MM.1S (cell line): ENCODE results near the gene ZSCAN21.

ENCODE experiments used
- DNase-seq: peaks from one replicate; pipeline ENCODE4 v3.0.0-alpha.2; 2015
- H2AFZ ChIP-seq: fragments of 300-600 bp; sonication (generic); 2 replicates; pipeline ENCODE4 v1.6.0; 2016; ENCODE audit warnings: antibody characterized with exemption, low read length
- H3F3A ChIP-seq: fragments of 300-600 bp; sonication (generic); 2 replicates; pipeline ENCODE4 v1.6.1; 2016; ENCODE audit warnings: mild to moderate bottlenecking, antibody characterized with exemption, low read length, moderate library complexity, mixed read lengths; ENCODE audit not compliant: insufficient read depth
- H3K27ac ChIP-seq: fragments of 300-600 bp; sonication (generic); 2 replicates; pipeline ENCODE4 v1.5.1; 2016; ENCODE audit warnings: mild to moderate bottlenecking, low read length
- H3K27me3 ChIP-seq: fragments of 300-600 bp; sonication (generic); replicated peaks from 2 replicates; pipeline ENCODE4 v1.6.0; 2016; ENCODE audit warnings: low read length; ENCODE audit not compliant: insufficient read depth
- H3K36me3 ChIP-seq: fragments of 300-600 bp; sonication (generic); replicated peaks from 2 replicates; pipeline ENCODE4 v1.6.1; 2016; ENCODE audit warnings: mild to moderate bottlenecking, low read length, mixed read lengths; ENCODE audit not compliant: insufficient read depth
- H3K4me1 ChIP-seq: fragments of 300-600 bp; sonication (generic); 2 replicates; pipeline ENCODE4 v1.6.1; 2016; ENCODE audit warnings: low read length, mixed read lengths
- H3K4me2 ChIP-seq: fragments of 300-600 bp; sonication (generic); 2 replicates; pipeline ENCODE4 v1.6.0; 2016; ENCODE audit warnings: low read depth, low read length
- H3K4me3 ChIP-seq: fragments of 300-600 bp; sonication (generic); 2 replicates; pipeline ENCODE4 v1.5.1; 2016; ENCODE audit warnings: low read length, mixed read lengths
- H3K79me2 ChIP-seq: fragments of 300-600 bp; sonication (generic); 2 replicates; pipeline ENCODE4 v1.6.1; 2016; ENCODE audit warnings: mixed run types, low read length, mixed read lengths
- H3K9ac ChIP-seq: fragments of 300-600 bp; sonication (generic); 2 replicates; pipeline ENCODE4 v1.6.1; 2016; ENCODE audit warnings: low read length, mixed read lengths
- H3K9me2 ChIP-seq: fragments of 300-600 bp; sonication (generic); replicated peaks from 2 replicates; pipeline ENCODE4 v1.6.1; 2016; ENCODE audit warnings: mild to moderate bottlenecking, low read length, mixed read lengths; ENCODE audit not compliant: insufficient read depth
- H3K9me3 ChIP-seq: fragments of 300-600 bp; sonication (generic); replicated peaks from 2 replicates; pipeline ENCODE4 v1.6.1; 2016; ENCODE audit warnings: mild to moderate bottlenecking, low read length, mixed read lengths; ENCODE audit not compliant: insufficient read depth
- H4K20me1 ChIP-seq: fragments of 300-600 bp; sonication (generic); 2 replicates; pipeline ENCODE4 v1.6.1; 2016; ENCODE audit warnings: mild to moderate bottlenecking, low read length, moderate library complexity, mixed read lengths; ENCODE audit not compliant: insufficient read depth
- CTCF ChIP-seq: fragments of 300-600 bp; sonication (generic); IDR thresholded peaks from 2 replicates; pipeline ENCODE4 v1.5.1; 2016; ENCODE audit warnings: antibody characterized with exemption, low read length, mixed read lengths
- EZH2 ChIP-seq: fragments of 300-600 bp; sonication (generic); optimal IDR thresholded peaks from 2 replicates; pipeline ENCODE3; 2017; ENCODE audit warnings: low read depth, mild to moderate bottlenecking, antibody characterized with exemption, low read length, mixed read lengths
- EZH2phosphoT487 ChIP-seq: fragments of 300-600 bp; sonication (generic); IDR thresholded peaks from 2 replicates; pipeline ENCODE4 v1.6.1; 2018; ENCODE audit warnings: antibody characterized with exemption, low read length

The ZSCAN21 gene

GRCh38 chr7:100048680-100049079 lies 894 bp upstream of the ZSCAN21 start:
- Histone ChIP-seq H3K9me2 (no peaks in the 10 kb centered on the region), H3K27ac (no peak overlapping the region), H3K4me2 (no peak overlapping the region; the same call in 1 of the 2 replicates), H4K20me1 (no peaks in the 10 kb centered on the region), H3K9me3 (no peaks in the 10 kb centered on the region), H3K4me3 (no peak overlapping the region), H3K79me2 (no peaks in the 10 kb centered on the region), H3K36me3 (no peaks in the 10 kb centered on the region), H3K4me1 (peaks cover 3% of the 10 kb centered on the region; the same call in 1 of the 2 replicates), H3F3A (no peaks in the 10 kb centered on the region; the same call in 1 of the 2 replicates), H3K27me3 (0 out of 2 replicates have a peak, but pooled peaks cover 4% of the 10 kb centered on the region), H3K9ac (no peak overlapping the region), H2AFZ (peak overlapping the region; percentile 84; the same call in 1 of the 2 replicates)
- TF ChIP-seq CTCF: no peak
- no peak for TF ChIP-seq EZH2phosphoT487
- no peak for TF ChIP-seq EZH2
- DNase-seq: peak; percentile 7

- no peak overlapping the region for H3K4me2 ChIP-seq
- H3K9ac ChIP-seq: no peak overlapping the region
- H3K27me3 ChIP-seq: 0 out of 2 replicates have a peak, but pooled peaks cover 4% of the 10 kb centered on the region
- H3K4me3 ChIP-seq: no peak overlapping the region
- TF ChIP-seq EZH2 (no peak), CTCF (no peak), EZH2phosphoT487 (no peak)
- H3K4me1 ChIP-seq: peaks cover 3% of the 10 kb centered on the region; the same call in 1 of the 2 replicates
- no peak for DNase-seq
- H3K79me2 ChIP-seq: no peaks in the 10 kb centered on the region
- H3K9me2 ChIP-seq: no peaks in the 10 kb centered on the region
- no peak overlapping the region for H3K27ac ChIP-seq
- H2AFZ ChIP-seq: no peak overlapping the region
- H3K36me3 ChIP-seq: no peaks in the 10 kb centered on the region
- no peaks in the 10 kb centered on the region for H3F3A ChIP-seq
- no peaks in the 10 kb centered on the region for H3K9me3 ChIP-seq
- H4K20me1 ChIP-seq: no peaks in the 10 kb centered on the region
Observed at GRCh38 chr7:100051611-100052010, 2.0 kb downstream of the ZSCAN21 start.

GRCh38 chr7:100053215-100053614 lies 3.6 kb downstream of the ZSCAN21 start:
- Histone ChIP-seq H3K9ac (no peak overlapping the region), H2AFZ (no peak overlapping the region), H3K9me2 (no peaks in the 10 kb centered on the region), H3K4me3 (no peak overlapping the region), H3K4me1 (peaks cover 3% of the 10 kb centered on the region; the same call in 1 of the 2 replicates), H3K36me3 (no peaks in the 10 kb centered on the region), H3K27me3 (no peaks in the 10 kb centered on the region), H3K79me2 (no peaks in the 10 kb centered on the region), H3K9me3 (no peaks in the 10 kb centered on the region), H4K20me1 (no peaks in the 10 kb centered on the region), H3K27ac (no peak overlapping the region), H3K4me2 (no peak overlapping the region), H3F3A (no peaks in the 10 kb centered on the region)
- peak; percentile 41 for DNase-seq
- TF ChIP-seq EZH2: no peak
- TF ChIP-seq CTCF: 0 out of 2 replicates have a peak, but pooled peaks have one; percentile 18
- no peak for TF ChIP-seq EZH2phosphoT487
